AG10803 (cell line): ENCODE results near the gene FNBP1.

Experiments used
- DNase-seq: peaks from one replicate; pipeline ENCODE4 v3.0.0; 2010; ENCODE audit warnings: low read depth
- H3K4me3 ChIP-seq: 2 replicates; pipeline ENCODE4 v1.5.1; 2011; ENCODE audit warnings: mild to moderate bottlenecking, low read length, control low read depth
- TF ChIP-seq, protein P1 (sequence below): conservative IDR thresholded peaks from 2 replicates; pipeline ENCODE4 v1.5.1; 2011; ENCODE audit warnings: mild to moderate bottlenecking, low read length, control low read depth, inconsistent platforms

FNBP1 gene

GRCh38 chr9:129929496-129930125 is 113.4 kb downstream of the FNBP1 start:
- no peak for DNase-seq
- TF ChIP-seq, protein P1, sequence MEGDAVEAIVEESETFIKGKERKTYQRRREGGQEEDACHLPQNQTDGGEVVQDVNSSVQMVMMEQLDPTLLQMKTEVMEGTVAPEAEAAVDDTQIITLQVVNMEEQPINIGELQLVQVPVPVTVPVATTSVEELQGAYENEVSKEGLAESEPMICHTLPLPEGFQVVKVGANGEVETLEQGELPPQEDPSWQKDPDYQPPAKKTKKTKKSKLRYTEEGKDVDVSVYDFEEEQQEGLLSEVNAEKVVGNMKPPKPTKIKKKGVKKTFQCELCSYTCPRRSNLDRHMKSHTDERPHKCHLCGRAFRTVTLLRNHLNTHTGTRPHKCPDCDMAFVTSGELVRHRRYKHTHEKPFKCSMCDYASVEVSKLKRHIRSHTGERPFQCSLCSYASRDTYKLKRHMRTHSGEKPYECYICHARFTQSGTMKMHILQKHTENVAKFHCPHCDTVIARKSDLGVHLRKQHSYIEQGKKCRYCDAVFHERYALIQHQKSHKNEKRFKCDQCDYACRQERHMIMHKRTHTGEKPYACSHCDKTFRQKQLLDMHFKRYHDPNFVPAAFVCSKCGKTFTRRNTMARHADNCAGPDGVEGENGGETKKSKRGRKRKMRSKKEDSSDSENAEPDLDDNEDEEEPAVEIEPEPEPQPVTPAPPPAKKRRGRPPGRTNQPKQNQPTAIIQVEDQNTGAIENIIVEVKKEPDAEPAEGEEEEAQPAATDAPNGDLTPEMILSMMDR = no peak
- H3K4me3 ChIP-seq = no peak overlapping the region

DNA sequence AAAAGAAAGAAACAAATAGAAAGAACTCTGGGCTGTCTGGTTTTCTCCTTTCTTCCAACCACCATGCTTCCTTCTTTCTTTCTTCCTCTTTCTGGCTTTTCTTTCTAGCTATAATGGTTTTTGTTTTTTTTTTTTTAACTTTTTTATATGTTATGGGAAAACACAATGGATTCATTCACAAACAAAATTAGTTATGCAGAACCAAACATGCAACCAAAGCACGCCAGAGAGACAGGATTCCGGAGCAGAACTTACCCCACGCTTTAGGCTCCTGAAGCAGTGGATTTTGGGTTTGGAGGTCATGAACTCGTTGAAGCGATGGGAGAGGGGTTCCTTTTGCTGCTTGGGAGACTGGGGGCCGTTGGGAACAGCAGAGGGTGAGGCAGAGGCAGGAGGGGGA is 119.4 kb downstream of the FNBP1 start:
- no peak for DNase-seq
- H3K4me3 ChIP-seq = no peak overlapping the region
- TF ChIP-seq, protein P1 = no peak

DNA sequence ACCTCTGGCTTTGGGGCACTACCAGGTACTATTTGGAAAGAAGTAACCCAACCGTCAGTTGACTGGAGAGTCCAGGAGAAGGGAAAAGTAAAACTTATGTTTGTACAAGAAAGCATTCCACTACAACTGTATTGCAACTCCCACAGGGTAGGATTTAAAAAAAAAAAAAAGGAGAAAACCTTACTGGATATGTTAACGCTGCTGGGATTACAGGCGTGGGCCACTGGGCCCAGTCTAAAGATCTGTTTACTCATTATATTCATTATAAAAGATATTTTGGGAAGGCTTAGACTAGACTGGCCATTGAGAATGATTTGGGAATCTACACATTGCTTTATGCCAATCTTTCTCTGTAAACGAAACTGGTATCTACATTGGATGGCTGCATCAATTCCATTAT is 121.1 kb downstream of the FNBP1 start:
- TF ChIP-seq, protein P1 = no peak
- no peak overlapping the region for H3K4me3 ChIP-seq
- DNase-seq = no peak

- no peak for DNase-seq
- H3K4me3 ChIP-seq = no peak overlapping the region
- TF ChIP-seq, protein P1 = no peak
Measured at GRCh38 chr9:129919841-129920240, 123.1 kb downstream of the FNBP1 start.

- H3K4me3 ChIP-seq = no peak overlapping the region
- DNase-seq = no peak
- TF ChIP-seq, protein P1 = no peak
Measured at GRCh38 chr9:129919277-129919676, 123.7 kb downstream of the FNBP1 start.

GRCh38 chr9:129918296-129918950 is 124.6 kb downstream of the FNBP1 start:
- TF ChIP-seq, protein P1 = no peak
- no peak for DNase-seq
- H3K4me3 ChIP-seq = no peak overlapping the region

DNA sequence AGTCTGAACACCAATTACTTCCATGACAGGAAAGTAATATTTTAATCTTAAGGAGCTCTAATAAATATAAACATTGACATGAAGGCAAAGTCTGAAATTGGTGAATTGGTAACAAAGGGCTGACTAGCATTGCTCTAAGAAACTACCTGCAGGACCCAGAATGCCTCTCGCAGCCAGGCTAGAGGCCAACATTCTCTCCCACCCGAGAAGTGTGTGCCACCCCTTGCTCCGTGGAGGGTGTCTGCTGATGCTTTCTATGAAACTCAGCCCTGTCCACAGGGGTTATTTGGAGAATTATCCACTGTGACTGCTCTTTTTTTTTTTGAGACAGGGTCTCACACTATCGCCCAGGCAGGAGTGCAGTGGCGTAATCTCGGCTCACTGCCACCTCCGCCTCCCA is 126.3 kb downstream of the FNBP1 start:
- H3K4me3 ChIP-seq = no peak overlapping the region
- no peak for DNase-seq
- TF ChIP-seq, protein P1 = no peak
